OCI-M2 (cell line): ENCODE measurements around the gene PLEKHD1.

Source experiments
- DNase-seq: peaks from one replicate; lab custom pipeline; 2025; ENCODE audit not compliant: unreplicated experiment; lab: John Stamatoyannopoulos, UW

Gene PLEKHD1

DNA sequence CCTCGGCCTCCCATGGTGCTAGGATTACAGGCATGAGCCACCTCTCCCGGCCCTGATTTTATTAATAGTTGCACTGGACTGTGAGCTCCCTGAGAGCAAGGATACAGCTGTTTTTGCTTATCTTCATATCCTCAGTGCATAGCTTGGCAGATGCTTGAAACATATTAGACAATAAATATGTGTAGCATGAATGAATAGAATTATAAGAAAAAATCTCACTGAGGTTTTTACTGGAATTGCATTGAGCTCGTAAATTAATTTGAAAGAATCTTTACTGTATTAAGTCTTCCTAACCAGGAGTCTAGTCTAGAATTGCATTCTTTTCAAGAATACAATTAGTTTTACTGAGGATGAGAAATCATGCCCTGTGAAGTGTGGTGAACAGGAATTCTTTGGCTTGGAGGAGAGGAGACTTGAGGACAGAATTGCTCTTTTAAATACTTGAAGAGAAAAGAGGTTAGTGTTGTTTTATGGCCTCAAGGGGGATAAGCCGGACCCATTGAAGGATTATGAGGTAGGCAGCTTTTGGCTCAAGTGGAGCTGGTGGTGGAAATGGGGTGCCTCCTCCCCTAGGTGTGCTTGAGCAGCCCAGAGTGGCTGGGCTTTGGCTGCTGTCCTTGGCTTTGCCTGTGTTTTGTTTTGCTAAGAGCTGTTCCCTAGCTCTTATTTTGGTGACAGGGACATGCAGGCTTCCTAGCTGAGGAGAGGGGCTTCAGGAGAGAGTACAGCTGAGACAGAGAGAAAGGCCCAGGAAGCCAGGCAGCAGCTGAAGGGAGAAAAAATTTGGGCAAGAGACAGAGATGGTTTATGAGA lies 34.0 kb downstream of the PLEKHD1 start:
- DNase-seq, result no peak

DNA sequence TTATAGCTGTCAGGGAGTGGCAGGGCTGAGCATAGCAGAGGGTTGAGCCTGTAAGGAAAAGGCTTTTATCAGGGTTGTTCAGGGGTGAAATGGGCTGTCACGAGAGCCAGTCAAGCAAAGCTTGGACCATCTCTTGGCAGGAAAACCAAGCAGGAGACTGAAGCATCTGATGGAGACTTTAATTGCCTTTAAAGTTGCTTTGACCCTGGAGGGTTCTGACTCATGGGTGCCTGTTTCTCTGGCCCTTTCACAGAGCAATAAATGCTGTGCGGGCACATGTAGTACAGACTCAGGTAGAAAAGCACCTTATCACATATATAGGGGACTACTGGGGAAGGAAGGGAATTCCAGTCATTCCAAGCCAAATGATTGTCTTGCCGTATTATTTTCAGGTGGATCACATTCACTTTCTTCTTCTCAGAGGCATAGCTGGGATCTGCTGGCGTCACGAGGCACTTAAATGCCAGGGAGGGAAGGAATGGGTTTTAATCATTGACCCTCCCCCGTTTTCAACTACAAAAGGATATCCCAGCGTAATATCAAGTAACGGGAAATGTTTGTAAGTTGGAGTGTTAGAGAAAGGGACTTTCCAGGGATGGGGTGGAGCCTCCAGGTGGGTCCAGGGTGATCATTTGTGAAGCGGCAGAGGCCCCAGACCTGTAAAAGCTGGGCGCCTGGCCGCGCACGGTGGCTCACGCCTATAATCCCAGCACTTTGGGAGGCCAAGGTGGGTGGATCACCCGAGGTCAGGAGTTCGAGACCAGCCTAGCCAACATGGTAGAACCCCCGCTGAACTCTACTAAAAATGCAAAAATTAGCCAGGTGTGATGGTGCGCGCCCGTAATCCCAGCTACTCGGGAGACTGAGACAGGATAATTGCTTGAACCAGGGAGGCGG lies 34.9 kb downstream of the PLEKHD1 start:
- no peak for DNase-seq

DNA sequence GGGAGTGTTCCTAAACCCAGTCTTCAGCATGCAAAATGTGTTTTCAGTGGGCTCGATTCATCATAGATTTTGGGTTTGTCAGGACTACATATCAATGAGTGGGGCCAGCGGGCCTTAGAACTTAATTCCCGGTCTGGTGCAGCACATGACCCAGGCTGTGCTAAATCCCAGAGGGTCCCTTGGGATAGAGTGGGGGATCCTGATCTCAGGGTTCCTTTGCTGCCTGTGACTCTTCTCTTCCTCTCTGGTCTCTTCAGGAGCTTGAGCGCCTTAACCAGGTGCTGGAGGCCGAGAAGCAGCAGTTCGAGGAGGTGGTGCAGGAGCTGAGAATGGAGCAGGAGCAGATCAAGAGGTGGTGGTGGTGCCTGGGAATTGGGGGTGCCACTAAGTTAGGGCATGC lies 37.5 kb downstream of the PLEKHD1 start:
- DNase-seq, result no peak

DNA sequence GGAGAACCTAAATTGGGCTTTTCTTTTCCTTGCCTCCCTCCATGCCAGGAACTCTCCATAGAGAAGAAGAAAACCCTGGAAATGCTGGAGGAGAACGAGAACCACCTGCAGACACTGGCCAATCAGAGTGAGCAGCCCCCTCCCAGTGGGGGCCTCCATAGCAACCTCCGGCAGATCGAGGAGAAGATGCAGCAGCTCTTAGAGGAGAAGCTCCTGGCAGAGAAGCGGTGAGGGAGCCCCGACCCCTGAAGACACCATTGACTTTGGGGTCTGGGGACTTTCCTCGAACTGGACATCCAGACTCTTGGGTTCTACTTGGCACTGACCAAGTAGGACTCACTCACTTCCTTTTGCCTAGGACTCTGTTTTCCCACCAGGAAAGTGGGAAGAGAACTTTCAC lies 41.4 kb downstream of the PLEKHD1 start:
- no peak for DNase-seq

DNA sequence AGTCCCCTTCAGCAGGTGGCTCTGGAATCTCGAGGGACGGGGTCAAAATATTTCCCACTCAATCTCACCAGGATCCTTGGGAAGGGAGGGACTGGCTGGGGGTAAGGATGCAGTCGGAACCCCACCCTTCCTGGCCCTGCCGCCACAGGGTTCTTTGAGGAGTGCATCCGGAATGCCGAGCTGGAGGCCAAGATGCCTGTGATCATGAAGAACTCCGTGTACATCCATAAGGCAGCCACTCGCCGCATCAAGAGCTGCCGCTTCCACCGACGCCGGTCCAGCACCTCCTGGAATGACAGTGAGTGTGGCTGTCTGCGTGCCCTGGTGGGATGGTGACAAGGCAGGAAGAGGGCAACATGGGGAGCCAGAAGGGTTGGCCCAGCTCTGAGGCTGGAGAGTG lies 43.1 kb downstream of the PLEKHD1 start:
- no peak for DNase-seq

DNA sequence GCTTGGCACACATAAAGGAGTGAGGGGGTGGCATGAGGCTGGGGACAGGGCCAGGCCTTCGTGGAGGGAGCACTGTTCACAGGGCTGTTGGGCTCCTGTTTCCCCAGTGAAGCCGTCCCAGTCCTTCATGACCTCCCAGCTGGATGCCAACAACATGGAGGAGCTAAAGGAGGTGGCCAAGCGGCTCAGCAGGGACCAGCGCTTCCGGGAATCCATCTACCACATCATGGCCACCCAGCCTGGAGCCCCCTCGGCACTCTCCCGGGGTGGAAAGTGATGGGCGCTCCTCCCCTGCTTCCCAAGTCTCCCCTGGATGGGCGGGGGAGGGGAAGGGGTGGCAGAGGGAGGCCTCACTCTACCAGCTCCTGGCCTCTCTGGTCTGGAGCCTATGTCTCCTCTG lies 43.6 kb downstream of the PLEKHD1 start:
- DNase-seq, result no peak

DNA sequence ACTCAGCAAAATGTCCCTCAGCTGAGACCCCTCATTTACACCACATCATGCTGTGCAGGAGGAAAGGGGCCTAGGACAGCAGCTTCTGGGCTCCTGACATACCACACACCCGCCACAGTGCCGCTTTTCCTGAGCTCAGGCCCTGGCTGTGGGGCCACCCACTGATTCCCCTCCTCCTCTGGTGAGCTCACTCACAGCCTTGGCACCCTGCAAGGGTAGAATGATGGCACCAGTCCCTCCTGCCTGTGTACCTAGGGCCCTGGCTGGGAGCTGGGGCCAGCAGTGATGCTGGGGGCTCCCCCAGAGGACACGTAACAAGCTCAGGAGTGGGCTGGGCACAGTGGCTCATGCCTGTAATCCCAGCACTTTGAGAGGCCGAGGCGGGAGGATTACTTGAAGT lies 44.4 kb downstream of the PLEKHD1 start:
- DNase-seq, result no peak

DNA sequence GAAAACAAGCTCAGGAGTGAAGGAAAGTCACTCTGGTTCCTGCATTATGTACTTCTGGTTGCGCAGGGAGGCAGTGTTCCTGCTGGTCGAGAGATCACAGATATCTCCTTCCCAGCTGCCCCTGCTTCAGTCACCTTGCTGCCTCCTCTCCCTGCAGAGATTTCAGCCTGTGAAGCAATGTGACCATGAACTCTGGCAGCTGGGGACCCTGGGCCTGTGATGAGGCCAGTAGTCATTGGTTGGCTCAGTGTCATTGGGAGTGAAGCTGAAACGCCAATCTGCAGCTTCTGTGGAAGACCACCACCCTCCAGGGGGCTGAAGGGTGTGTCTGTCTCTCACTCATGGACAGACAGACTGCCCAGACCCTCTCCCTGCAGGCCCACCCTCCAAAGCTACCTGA lies 45.0 kb downstream of the PLEKHD1 start:
- no peak for DNase-seq

DNA sequence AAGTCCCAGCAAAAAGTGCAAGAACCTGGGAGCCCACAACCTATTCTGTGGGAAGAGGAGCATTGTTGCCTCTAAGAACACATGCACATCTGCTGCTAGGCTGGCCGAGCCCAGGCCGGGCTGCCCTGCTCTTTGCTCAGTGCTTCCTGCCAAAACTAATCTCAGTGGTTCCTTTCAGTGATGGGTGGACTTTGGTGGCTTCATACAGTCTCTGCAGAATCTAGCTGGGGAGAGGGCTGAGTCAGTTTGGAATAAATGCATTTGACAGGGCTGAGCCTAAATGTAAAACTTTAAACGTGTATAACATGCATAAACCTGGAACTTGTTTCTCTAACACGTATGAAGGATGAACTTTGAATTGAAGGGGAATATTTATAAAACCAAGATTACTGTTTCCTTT lies 45.6 kb downstream of the PLEKHD1 start:
- no peak for DNase-seq

DNA sequence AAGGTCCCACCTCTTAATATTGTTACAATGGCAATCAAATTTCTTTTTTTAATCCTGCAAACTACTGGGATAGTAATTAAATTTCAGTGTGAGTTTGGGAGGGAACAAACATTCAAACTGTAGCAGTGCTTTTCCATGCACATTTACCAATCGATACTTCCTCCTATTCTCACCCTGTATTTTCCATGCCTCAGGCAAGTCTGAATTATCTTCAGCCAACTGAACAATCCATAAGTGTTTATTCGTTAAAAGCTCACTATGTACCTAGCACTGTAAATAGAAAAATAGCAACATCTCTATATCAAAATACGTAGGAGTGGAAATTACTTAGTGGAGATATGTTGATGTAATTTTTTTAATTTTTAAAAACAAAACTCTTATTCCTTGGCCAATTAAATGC lies 46.6 kb downstream of the PLEKHD1 start:
- DNase-seq, result no peak

DNA sequence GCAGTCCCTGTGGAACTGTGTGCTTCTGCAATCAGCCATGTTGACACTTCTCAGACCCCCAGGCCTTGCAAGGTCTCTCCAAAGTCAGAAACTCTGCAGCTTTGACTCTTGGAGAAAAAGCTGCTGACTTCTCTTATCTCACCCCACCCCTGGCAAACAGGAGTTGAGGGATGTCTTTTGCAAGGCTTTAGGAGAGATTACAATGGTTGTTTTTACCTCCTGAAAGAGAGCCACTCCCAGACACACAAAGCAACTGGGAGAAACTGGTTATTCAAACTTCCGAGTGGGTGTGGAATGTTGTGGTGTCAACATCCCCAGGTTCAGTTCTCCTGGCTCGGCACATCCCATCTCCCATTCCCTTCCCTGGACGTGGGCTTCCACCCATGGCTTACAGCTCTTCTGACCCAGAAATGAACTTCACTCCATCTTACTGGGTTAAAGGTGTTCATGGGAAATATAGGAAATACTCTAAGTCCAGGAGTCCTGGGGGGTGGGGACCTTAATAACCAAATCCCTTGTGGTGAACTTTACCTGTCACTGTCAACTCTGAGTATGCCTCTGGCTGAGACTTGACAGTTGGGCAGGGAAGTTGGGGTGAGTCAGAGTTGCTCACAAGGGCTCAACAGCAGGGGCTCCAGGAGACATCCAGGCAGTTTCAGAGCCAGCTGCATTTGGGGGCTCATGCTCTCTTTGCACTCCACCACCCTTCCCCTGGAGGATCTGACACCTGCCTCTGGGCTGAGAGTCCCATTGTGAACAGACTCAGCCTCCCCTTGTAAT lies 48.2 kb downstream of the PLEKHD1 start:
- no peak for DNase-seq

DNA sequence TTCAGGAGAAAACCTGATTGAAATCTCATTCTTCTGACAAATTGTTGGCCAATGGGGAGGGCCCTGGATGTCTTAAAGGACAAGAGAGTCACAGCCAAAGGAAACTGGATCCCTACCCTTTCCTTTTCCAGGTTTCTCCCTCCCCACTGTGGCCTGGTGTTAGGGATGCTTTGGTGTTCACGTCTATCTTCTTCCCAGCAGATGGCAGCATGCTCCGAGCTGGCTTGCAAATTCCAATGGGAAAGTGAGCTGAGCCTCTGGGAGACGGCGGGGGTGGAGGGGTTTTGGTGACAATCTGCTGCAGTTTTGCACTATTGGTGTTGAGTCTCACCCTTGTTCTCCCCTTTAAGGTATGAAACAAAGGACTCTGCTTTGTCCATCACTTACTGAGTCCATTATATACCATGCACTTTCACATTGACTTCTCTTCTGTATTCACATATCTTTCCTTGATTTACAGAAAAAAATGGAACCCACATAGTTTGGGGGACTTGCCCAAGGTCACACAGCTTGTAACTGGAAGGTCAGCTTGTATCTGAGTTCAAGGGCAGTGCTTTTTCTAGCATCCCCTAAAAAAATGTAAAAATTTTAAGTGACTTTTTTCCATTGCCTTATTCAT lies 50.8 kb downstream of the PLEKHD1 start:
- no peak for DNase-seq

DNA sequence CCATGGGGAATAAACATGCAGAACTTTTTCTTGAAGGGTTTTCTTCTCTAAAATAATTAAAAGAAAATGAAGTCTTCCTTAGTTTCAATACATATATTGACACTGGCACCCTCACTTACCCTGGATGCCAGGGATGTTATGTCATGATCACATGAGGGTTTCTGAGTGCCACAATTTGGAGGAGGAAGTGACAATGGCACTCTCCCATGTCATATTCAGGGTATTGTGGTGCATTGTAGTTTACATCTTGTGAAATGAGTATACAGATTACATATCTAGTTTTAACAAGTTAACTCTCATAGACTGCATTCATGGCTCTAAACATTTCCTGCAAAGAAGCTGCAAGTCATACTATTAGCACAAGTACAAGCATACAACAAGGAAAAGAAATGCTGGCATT lies 52.4 kb downstream of the PLEKHD1 start:
- DNase-seq, result no peak

DNA sequence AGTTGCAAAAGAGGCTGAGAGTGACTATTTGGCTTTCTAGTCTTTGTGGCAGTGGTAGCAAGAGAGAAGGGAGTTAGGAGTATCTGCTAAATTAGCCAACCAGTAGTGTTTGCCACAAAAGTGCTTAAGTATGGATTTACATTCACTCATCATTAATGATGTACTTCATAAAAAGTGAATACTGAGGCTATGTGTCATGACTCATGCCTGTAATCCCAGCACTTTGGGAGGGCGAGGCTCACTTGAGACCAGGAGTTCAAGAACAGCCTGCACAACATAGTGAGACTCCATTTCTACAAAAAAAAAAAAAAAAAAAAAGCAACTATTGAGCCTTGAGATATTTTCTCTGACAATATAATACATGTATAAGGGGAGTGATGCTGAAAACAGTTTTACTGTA lies 53.4 kb downstream of the PLEKHD1 start:
- no peak for DNase-seq

DNA sequence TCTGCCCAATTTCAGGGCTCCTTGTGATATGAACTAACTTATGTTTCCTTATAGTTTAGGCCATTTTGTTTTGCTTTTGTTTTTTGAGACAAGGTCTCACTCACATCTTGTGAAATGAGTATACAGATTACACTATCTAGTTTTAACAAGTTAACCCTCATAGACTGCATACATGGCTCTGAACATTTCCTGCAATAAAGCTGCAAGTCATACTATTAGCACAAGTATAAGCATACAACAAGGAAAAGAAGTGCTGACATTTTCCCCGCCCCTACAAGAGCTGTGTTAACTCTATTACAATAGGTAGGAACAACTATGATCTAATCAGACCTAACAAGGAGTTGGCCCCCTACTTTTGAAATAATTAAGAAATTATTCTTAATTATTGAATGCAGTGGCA lies 54.2 kb downstream of the PLEKHD1 start:
- DNase-seq, result no peak

DNA sequence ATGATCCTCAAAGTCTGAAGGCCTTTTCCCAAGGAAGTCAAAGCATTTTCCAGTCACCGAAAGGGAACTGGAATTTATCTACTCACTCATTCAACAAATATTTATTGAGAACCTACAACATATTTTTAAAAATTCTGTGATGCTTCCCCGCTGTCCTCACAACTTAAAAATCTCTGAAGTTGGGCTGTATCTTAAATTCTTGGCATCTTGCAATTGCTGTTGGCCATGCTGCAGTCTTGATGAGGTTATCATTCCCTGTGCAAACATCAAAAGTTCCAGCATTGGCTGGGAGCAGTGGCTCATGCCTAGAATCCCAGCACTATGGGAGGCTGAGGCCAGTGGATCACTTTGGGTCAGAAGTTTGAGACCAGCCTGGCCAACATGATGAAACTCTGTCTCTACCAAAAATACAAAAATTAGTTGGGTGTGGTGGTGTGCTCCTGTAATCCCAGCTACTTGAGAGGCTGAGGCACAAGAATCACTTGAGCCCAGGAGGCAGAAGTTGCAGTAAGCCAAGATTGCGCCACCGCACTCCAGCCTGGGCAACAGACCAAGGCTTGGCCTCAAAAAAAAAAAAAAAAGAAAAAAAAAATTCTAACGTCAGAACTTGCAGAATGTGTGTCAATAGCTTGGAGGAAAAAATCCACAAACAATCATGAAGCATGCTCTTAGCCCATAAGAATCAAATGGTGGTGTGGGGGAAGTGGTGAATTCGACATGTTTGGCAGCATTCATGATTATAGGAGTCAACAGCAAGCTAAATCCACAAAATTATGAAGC lies 55.3 kb downstream of the PLEKHD1 start:
- no peak for DNase-seq

DNA sequence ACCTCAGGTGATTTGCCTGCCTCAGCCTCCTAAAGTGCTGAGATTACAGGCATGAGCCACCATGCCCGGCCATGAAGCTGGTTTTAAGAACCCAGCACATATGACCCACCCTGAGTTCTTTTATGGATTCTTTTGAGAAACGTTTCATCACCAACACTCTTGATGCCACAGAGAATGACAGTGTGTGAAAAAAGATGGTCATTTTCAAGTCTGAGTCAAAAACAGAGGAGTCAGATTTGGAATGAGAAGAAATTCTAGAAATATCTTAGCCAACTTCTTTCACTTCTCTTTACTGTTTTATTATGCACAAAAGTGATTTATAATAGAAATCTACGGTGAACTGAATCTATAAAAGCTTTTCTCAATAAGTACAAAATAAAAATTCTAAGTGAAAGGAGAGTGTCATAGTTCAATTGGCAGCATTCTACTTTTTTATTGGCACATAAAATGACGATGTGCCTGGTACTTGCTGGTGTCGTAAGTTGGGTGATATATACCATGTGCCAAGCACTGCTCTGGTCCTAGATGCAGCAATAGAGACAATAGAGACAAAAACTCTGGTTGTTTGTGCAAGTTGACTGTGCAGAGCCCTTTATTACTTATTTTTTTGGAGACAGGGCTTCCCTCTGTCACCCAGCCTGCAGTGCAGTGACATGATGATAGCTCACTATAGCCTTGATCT lies 56.3 kb downstream of the PLEKHD1 start:
- DNase-seq, result no peak

DNA sequence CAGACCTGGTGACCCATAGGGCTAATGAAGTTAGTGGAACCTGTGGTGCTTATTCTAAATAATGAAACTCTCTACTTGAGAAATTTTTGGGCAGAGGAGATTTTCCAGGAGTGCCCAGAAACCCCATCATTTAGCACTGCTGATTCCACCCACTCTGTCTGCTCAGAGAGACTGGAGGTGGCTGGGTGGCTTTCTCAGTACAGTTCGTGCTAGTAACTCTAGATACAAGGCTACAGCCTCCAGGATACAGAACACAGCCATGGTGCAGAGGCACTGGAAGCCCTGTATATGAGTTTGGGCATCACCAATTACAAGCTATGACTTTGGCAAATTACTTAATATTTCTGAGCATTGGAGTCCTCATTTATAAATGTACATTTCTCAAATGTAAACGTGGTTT lies 57.8 kb downstream of the PLEKHD1 start:
- no peak for DNase-seq

DNA sequence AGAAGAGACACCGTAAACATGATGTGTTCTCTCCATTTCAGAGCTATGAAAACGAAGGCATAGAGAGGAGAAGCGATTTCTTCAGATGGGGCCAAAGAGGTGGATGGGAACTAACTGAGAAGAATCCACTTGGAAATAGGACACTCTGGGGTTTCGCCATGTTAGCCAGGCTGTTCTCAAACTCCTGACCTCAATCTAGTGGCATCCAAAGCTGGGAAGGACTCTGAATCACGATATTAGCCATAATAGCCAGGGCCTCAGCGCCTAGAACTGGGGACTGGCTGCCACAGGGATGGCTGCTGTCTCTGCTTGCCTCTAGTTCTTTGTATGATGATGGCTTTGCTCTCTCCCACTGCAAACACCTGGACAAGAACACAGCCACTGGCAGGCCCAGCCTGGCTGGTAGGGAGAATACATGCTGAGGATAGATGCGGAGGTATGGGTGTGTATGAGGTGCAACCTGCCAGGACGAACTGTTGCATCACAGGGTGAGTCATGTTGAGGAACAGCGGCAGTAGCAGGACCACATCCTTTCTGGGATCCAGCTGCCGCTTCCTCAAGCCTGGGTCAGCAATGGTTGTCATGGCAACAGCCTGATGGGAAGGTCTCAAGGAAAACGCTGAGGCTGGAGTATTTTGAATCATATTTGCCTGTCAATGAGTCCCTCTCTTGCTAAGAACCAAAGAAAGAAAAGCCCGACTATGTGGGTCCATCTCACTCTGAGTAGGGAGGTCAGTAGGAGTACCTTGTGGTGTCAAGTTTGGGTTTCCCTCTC lies 59.0 kb downstream of the PLEKHD1 start:
- DNase-seq, result no peak
